HepG2 (cell line): Measurements from ENCODE around the gene ZNF511. TPM values are rescaled to one million over a fixed set of nuclear protein-coding genes. Genes with fewer than 3 reads are reported as not detected.

ENCODE experiments used
- ATAC-seq: fragments of 200-7000 bp; cut with Tn5 transposase; 3 replicates; pipeline ENCODE4 v1.9.1; 2020; ENCODE audit warnings: mild to moderate bottlenecking, moderate library complexity
- BruUV-seq: library from RNA; stranded (reverse); fragments of 400-500 nt; replicated peaks from 2 replicates; lab custom pipeline; 2021; lab: Mats Ljungman, UMichigan
- CTCF ChIA-PET: fragments of 300-600 bp; formaldehyde crosslinking; extraction: SDS; loops from one replicate; lab custom pipeline; 2021; ENCODE audit warnings: low total read pairs, inconsistent platforms, low intra/inter-chr PET ratio; lab: Yijun Ruan, JAX
- POLR2A ChIA-PET: fragments of 350-600 bp; sonication (Branson Sonifier 250); formaldehyde crosslinking; loops from one replicate; lab custom pipeline; 2020; ENCODE audit warnings: antibody characterized with exemption, inconsistent platforms; lab: Yijun Ruan, JAX
- DNase-seq: peaks from one replicate; pipeline ENCODE4 v3.0.0-alpha.2; 2015; ENCODE audit warnings: low spot score
- FAIRE-seq: peaks from 3 replicates; lab custom pipeline; 2011; peaks lifted over from hg19 to GRCh38; lab: Jason Lieb, UNC
- H2AFZ ChIP-seq: one replicate; pipeline ENCODE4 v1.6.1; 2011; ENCODE audit warnings: low read length, inconsistent platforms
- H3K27ac ChIP-seq: fragments of 300-600 bp; 3 replicates; pipeline ENCODE4 v1.8.0; 2011; ENCODE audit warnings: mixed run types, mild to moderate bottlenecking, mixed read lengths, low read length, inconsistent platforms; ENCODE audit not compliant: insufficient read depth; ENCODE audit errors: extremely low read length
- H3K27me3 ChIP-seq, 2 experiments: fragments of 200-600 bp in 1 of 2; 2 replicates in 1 of 2; 3 replicates in 1 of 2; pipeline versions ENCODE4 v1.6.0 to v1.8.0; 2011; ENCODE audit warnings: low read length in 2 of 2, mild to moderate bottlenecking in 2 of 2, moderate library complexity in 2 of 2, inconsistent platforms in 1 of 2; ENCODE audit not compliant: insufficient read depth in 2 of 2, control insufficient read depth in 1 of 2
- H3K36me3 ChIP-seq, 2 experiments: fragments of 200-600 bp in 1 of 2; replicated peaks in 1 of 2; 2 replicates in 1 of 2; 3 replicates in 1 of 2; pipeline versions ENCODE4 v1.5.1 to v1.8.0; 2011; ENCODE audit warnings: low read length in 2 of 2, inconsistent platforms in 1 of 2; ENCODE audit not compliant: insufficient read depth in 2 of 2, control insufficient read depth in 1 of 2
- H3K4me1 ChIP-seq: 2 replicates; pipeline ENCODE4 v1.5.1; 2012; ENCODE audit warnings: low read length, inconsistent platforms; ENCODE audit not compliant: insufficient read depth
- H3K4me2 ChIP-seq: 2 replicates; pipeline ENCODE4 v1.6.0; 2011; ENCODE audit warnings: low read depth, low read length, inconsistent platforms
- H3K4me3 ChIP-seq, 3 experiments: fragments of 200-600 bp in 1 of 3; sonication (generic), shearing (Covaris generic) in 1 of 3; replicated peaks in 1 of 3; 2 replicates each; pipeline ENCODE4 v1.5.1; 2011 to 2016; ENCODE audit warnings: low read length in 3 of 3, inconsistent platforms in 2 of 3, low read depth in 2 of 3, mild to moderate bottlenecking in 2 of 3, control low read depth in 1 of 3, mixed read lengths in 1 of 3; ENCODE audit not compliant: insufficient read depth in 1 of 3
- H3K79me2 ChIP-seq: one replicate; pipeline ENCODE4 v1.6.1; 2011; ENCODE audit warnings: low read length, inconsistent platforms; ENCODE audit not compliant: insufficient read depth
- H3K9ac ChIP-seq: 2 replicates; pipeline ENCODE4 v1.6.0; 2011; ENCODE audit warnings: mild to moderate bottlenecking, low read depth, low read length, inconsistent platforms; ENCODE audit not compliant: insufficient read depth
- H3K9me3 ChIP-seq: 2 replicates; pipeline ENCODE4 v1.5.1; 2012; ENCODE audit warnings: mild to moderate bottlenecking, low read length
- H4K20me1 ChIP-seq: 2 replicates; pipeline ENCODE4 v1.6.0; 2011; ENCODE audit warnings: inconsistent platforms, mild to moderate bottlenecking, low read length, moderate library complexity; ENCODE audit not compliant: insufficient read depth
- BATF2 ChIP-seq: sonication (generic); formaldehyde crosslinking; IDR thresholded peaks from 2 replicates; pipeline ENCODE4 v1.8.0; 2022; ENCODE audit warnings: mild to moderate bottlenecking, missing genetic modification reagents, moderate library complexity
- E2F5 ChIP-seq: sonication (generic); formaldehyde crosslinking; conservative IDR thresholded peaks from 2 replicates; pipeline ENCODE4 v1.4.0; 2020; ENCODE audit warnings: missing genetic modification reagents
- JARID2 ChIP-seq: sonication (generic); formaldehyde crosslinking; IDR thresholded peaks from 2 replicates; pipeline ENCODE4 v1.8.1; 2023; ENCODE audit warnings: missing genetic modification reagents, inconsistent platforms; ENCODE audit not compliant: insufficient replicate concordance
- KDM5B ChIP-seq: sonication (generic); formaldehyde crosslinking; IDR thresholded peaks from 2 replicates; pipeline ENCODE4 v1.4.0; 2020; ENCODE audit warnings: missing genetic modification reagents, mild to moderate bottlenecking, borderline replicate concordance
- MTA3 ChIP-seq: sonication (generic); formaldehyde crosslinking; IDR thresholded peaks from 2 replicates; pipeline ENCODE4 v1.4.0; 2020; ENCODE audit warnings: missing genetic modification reagents
- PATZ1 ChIP-seq: sonication (generic); formaldehyde crosslinking; IDR thresholded peaks from 2 replicates; pipeline ENCODE4 v1.4.0; 2020; ENCODE audit warnings: missing genetic modification reagents
- RFX1 ChIP-seq: fragments of 450-650 bp; IDR thresholded peaks from 2 replicates; pipeline ENCODE4 v1.6.1; 2017
- TSC22D2 ChIP-seq: sonication (generic); formaldehyde crosslinking; IDR thresholded peaks from 2 replicates; pipeline ENCODE4 v1.5.1; 2020; ENCODE audit warnings: missing genetic modification reagents, mild to moderate bottlenecking, borderline replicate concordance
- ZBTB14 ChIP-seq: sonication (generic); formaldehyde crosslinking; IDR thresholded peaks from 2 replicates; pipeline ENCODE4 v1.4.0; 2020; ENCODE audit warnings: missing genetic modification reagents
- ZNF12 ChIP-seq: sonication (generic); formaldehyde crosslinking; IDR thresholded peaks from 2 replicates; pipeline ENCODE4 v1.5.0; 2020; ENCODE audit warnings: missing genetic modification reagents
- ZNF451 ChIP-seq: sonication (generic); formaldehyde crosslinking; IDR thresholded peaks from 2 replicates; pipeline ENCODE4 v1.5.0; 2020; ENCODE audit warnings: mild to moderate bottlenecking, missing genetic modification reagents
- ZNF879 ChIP-seq: sonication (generic); formaldehyde crosslinking; IDR thresholded peaks from 2 replicates; pipeline ENCODE4 v1.8.1; 2023; ENCODE audit warnings: missing genetic modification reagents
- ZSCAN5A ChIP-seq: sonication (generic); formaldehyde crosslinking; IDR thresholded peaks from 2 replicates; pipeline ENCODE4 v1.8.0; 2022; ENCODE audit warnings: mild to moderate bottlenecking, missing genetic modification reagents, borderline replicate concordance
- WGBS: methylation state at CpG from one replicate; pipeline ENCODE4 v1.1.6; 2017; ENCODE audit warnings: low lambda C conversion rate; 5-methylcytosine and 5-hydroxymethylcytosine counted together
- in situ Hi-C: cut with HindIII; loops from 2 replicates; pipeline ENCODE4 v1.10.0; 2017; ENCODE audit warnings: low pct_unique_long_range_greater_than_20kb; ENCODE audit not compliant: extremely low pct_ligation_motif_present
- intact Hi-C: fragments of 100-400 bp; cut with micrococcal nuclease; formaldehyde crosslinking; loops from one replicate; pipeline ENCODE4 v1.10.0; 2022; ENCODE audit not compliant: unreplicated experiment
- polyA plus RNA-seq, 8 experiments: library from polyadenylated mRNA; depleted of rRNA in 3 of 8; stranded (reverse) in 7 of 8; unstranded in 1 of 8; fragments of >200 nt; fragmentation: Illumina TruSeq in 4 of 8; extraction: Trizol in 4 of 8; gene quantifications; 2 replicates each; pipeline versions ENCODE4 v1.2.1 to v1.2.3, GENCODE V29; 2011 to 2016; ENCODE audit warnings: low read depth in 4 of 8, missing spikeins in 1 of 8, mixed read lengths in 1 of 8; ENCODE audit not compliant: insufficient read depth in 1 of 8
- total RNA-seq, 5 experiments: library from RNA; depleted of rRNA; stranded (reverse); fragments of >200 nt; fragmentation: Illumina TruSeq; extraction: Trizol; gene quantifications; 2 replicates each; pipeline ENCODE4 v1.2.3, GENCODE V29; 2016; ENCODE audit warnings: low read depth in 1 of 5

The ZNF511 gene
- total and polyA plus RNA-seq, 2 of the 13 experiments (the other 11 are each of a cell fraction or from before 2014, with no cell fraction given), result 35.6 to 66.4 TPM

- TF ChIP-seq ZSCAN5A (CRISPR knock-in tag) (peak; percentile 67; the same call in 1 of the 2 replicates), PATZ1 (CRISPR knock-in tag) (peak; percentile 52), ZNF879 (CRISPR knock-in tag) (no peak; the same call in 1 of the 2 replicates), KDM5B (CRISPR knock-in tag) (peak; percentile 71; the same call in 1 of the 2 replicates)
- TF ChIP-seq, all 625 proteins: peak for 156
Measured at GRCh38 chr10:133357285-133358161, 48.8 kb downstream of the ZNF511 start, which contains the start of gene FUOM (continued).

GRCh38 chr10:133358162-133358924 is 49.6 kb downstream of the ZNF511 start:
- Histone ChIP-seq H3K9me3 (no peaks in the 10 kb centered on the region), H4K20me1 (peaks cover 9% of the 10 kb centered on the region; the same call in 1 of the 2 replicates), H3K4me3 (peak overlapping the region; percentile 53 to 81 (median 73)), H3K27me3 (no peaks in the 10 kb centered on the region), H3K36me3 (peaks cover 8 to 30% of the 10 kb centered on the region in 2 experiments; a peak in 4 of 5 replicates), H3K4me1 (peaks cover 38% of the 10 kb centered on the region), H3K27ac (peak overlapping the region; percentile 86), H3K79me2 (peaks cover 12% of the 10 kb centered on the region), H3K4me2 (peak overlapping the region; percentile 95), H2AFZ (no peak overlapping the region), H3K9ac (peak overlapping the region; percentile 74)
- DNase-seq, result no peak
- in situ Hi-C loops (no loop called here), intact Hi-C loops (loop anchor here (2.0 kb wide), 1 partner anchor 14 kb away; the partner anchor contains the start of gene ECHS1)
- POLR2A ChIA-PET, result interaction anchor here (0.6 to 5.8 kb wide), 12 partner anchors 10 to 198 kb away, joined by 3 to 124 read pairs (median 12); partner anchors contain the start of genes ECHS1, MTG1, PAOX and PRAP1
- BruUV-seq, result TSS peak; percentile 54
- WGBS, result 1% methylated on average over 13 of the region's 41 CpGs
- peak; percentile 29 for ATAC-seq
- no peak for FAIRE-seq
- CTCF ChIA-PET, result no interaction called here
- TF ChIP-seq TSC22D2, result no peak
- 0 out of 2 replicates have a peak, but pooled peaks have one; percentile 11 for TF ChIP-seq ZNF12
- peak; percentile 78 for TF ChIP-seq JARID2 (CRISPR knock-in tag)
- no peak for TF ChIP-seq E2F5 (CRISPR knock-in tag)
- no peak for TF ChIP-seq RFX1
- no peak for TF ChIP-seq ZBTB14 (CRISPR knock-in tag)
- TF ChIP-seq BATF2 (CRISPR knock-in tag), result no peak
- no peak for TF ChIP-seq ZNF451 (CRISPR knock-in tag)
- no peak for TF ChIP-seq MTA3 (CRISPR knock-in tag)
